ENCODE data around the gene CHL1. TPM values are rescaled to one million over a fixed set of nuclear protein-coding genes. Genes with fewer than 3 reads are reported as not detected.

The CHL1 gene
- total RNA-seq, 4 donors from 2014 or later: 1.6 to 61.1 (median 5.3) TPM

- no peak overlapping the region for H3K27ac ChIP-seq
- no peaks in the 10 kb centered on the region for H3K9me3 ChIP-seq
- H3K36me3 ChIP-seq: no peaks in the 10 kb centered on the region
- no peaks in the 10 kb centered on the region for H3K4me1 ChIP-seq
- TF ChIP-seq CTCF (IDR thresholded peaks at IDR 0.05): no peak
- no peak for TF ChIP-seq POLR2A (IDR thresholded peaks at IDR 0.05)
- H3K4me3 ChIP-seq: no peak overlapping the region
- no peak for DNase-seq
- no peaks in the 10 kb centered on the region for H3K27me3 ChIP-seq
Observed at GRCh38 chr3:308597-309321, 112.2 kb downstream of the CHL1 start.

- Histone ChIP-seq H3K36me3 (no peaks in the 10 kb centered on the region), H3K27ac (no peak overlapping the region), H3K27me3 (no peaks in the 10 kb centered on the region), H3K4me1 (no peaks in the 10 kb centered on the region), H3K9me3 (no peaks in the 10 kb centered on the region), H3K4me3 (no peak overlapping the region)
- no peak for DNase-seq
- no peak for TF ChIP-seq POLR2A (IDR thresholded peaks at IDR 0.05)
- TF ChIP-seq CTCF (IDR thresholded peaks at IDR 0.05): no peak
Observed at GRCh38 chr3:312160-312733, 115.7 kb downstream of the CHL1 start.

- H3K27ac ChIP-seq: no peak overlapping the region
- no peaks in the 10 kb centered on the region for H3K9me3 ChIP-seq
- H3K4me3 ChIP-seq: no peak overlapping the region
- H3K4me1 ChIP-seq: no peaks in the 10 kb centered on the region
- no peaks in the 10 kb centered on the region for H3K27me3 ChIP-seq
- no peaks in the 10 kb centered on the region for H3K36me3 ChIP-seq
- TF ChIP-seq POLR2A (IDR thresholded peaks at IDR 0.05) (no peak), CTCF (IDR thresholded peaks at IDR 0.05) (no peak)
- DNase-seq: no peak
Observed at GRCh38 chr3:312911-313310, 116.3 kb downstream of the CHL1 start.

GRCh38 chr3:317012-317411 lies 120.4 kb downstream of the CHL1 start:
- TF ChIP-seq POLR2A (IDR thresholded peaks at IDR 0.05) (no peak), CTCF (IDR thresholded peaks at IDR 0.05) (no peak)
- Histone ChIP-seq H3K27ac (no peak overlapping the region), H3K27me3 (no peaks in the 10 kb centered on the region), H3K36me3 (no peaks in the 10 kb centered on the region), H3K4me3 (no peak overlapping the region), H3K4me1 (no peaks in the 10 kb centered on the region), H3K9me3 (no peaks in the 10 kb centered on the region)
- DNase-seq: no peak

GRCh38 chr3:318903-319302 lies 122.3 kb downstream of the CHL1 start:
- TF ChIP-seq CTCF (IDR thresholded peaks at IDR 0.05) (no peak), POLR2A (IDR thresholded peaks at IDR 0.05) (no peak)
- H3K27me3 ChIP-seq: no peaks in the 10 kb centered on the region
- H3K4me1 ChIP-seq: no peaks in the 10 kb centered on the region
- H3K36me3 ChIP-seq: no peaks in the 10 kb centered on the region
- no peaks in the 10 kb centered on the region for H3K9me3 ChIP-seq
- no peak for DNase-seq
- H3K4me3 ChIP-seq: no peak overlapping the region
- no peak overlapping the region for H3K27ac ChIP-seq

All from Peyer's patch (tissue), 4 donors.